Measurements from ENCODE around the gene RHCG.

Gene RHCG

GRCh38 chr15:89426500-89426899 lies 69.9 kb downstream of the RHCG start:
- DNase-seq (ENCODE audit: low read depth) = no peak
- H3K4me3 ChIP-seq (ENCODE audit: low read depth, low read length) = no peak overlapping the region

- no peak overlapping the region for H3K4me3 ChIP-seq (ENCODE audit: low read depth, low read length)
- no peak for DNase-seq (ENCODE audit: low read depth)
Observed at GRCh38 chr15:89423981-89424380, 72.4 kb downstream of the RHCG start.
